HCT116 (cell line): ENCODE data around the gene GARIN3. TPM values are rescaled to one million over a fixed set of nuclear protein-coding genes. Genes with fewer than 3 reads are reported as not detected.
"Not testable (repeated sequence)": the region's sequence is repeated elsewhere in the genome, so short reads cannot be mapped to it uniquely, and the experiment has no call there.

Experiments used
- ATAC-seq: fragments of 200-7000 bp; cut with Tn5 transposase; 2 replicates; pipeline ENCODE4 v1.9.1; 2020; ENCODE audit warnings: mild to moderate bottlenecking, moderate library complexity
- BruUV-seq: library from RNA; stranded (reverse); fragments of 400-500 nt; replicated peaks from 2 replicates; lab custom pipeline; 2021; lab: Mats Ljungman, UMichigan
- CTCF ChIA-PET: fragments of 300-600 bp; sonication (Branson Sonifier 250); formaldehyde crosslinking; loops from one replicate; lab custom pipeline; 2021; ENCODE audit warnings: antibody characterized with exemption; lab: Charles Lee
- POLR2A ChIA-PET: fragments of 300-600, 350-600 bp; sonication (Branson Sonifier 250); formaldehyde crosslinking; loops from one replicate; lab custom pipeline; 2021; ENCODE audit warnings: antibody characterized with exemption; lab: Charles Lee
- RAD21 ChIA-PET, 2 experiments: fragments of 300-600 bp; sonication (Branson Sonifier 250); formaldehyde crosslinking; loops; one replicate each; lab custom pipeline; 2023; ENCODE audit warnings: low total read pairs in 2 of 2; ENCODE audit not compliant: uncharacterized antibody in 2 of 2, unreplicated experiment in 2 of 2, low non-redundant PET in 1 of 2; lab: Charles Lee
- DNase-seq: peaks from one replicate; pipeline ENCODE4 v3.0.0-alpha.2; 2010; ENCODE audit warnings: low read depth, low spot score
- H2AFZ ChIP-seq: fragments of 200-600 bp; shearing (Covaris generic), sonication (generic); 2 replicates; pipeline ENCODE4 v1.6.1; 2017; ENCODE audit warnings: low read depth, mixed run types, mixed read lengths, antibody characterized with exemption, low read length; ENCODE audit not compliant: poor library complexity, severe bottlenecking
- H3K27ac ChIP-seq: 2 replicates; pipeline ENCODE4 v1.5.1; 2012; ENCODE audit warnings: low read depth, low read length
- H3K27me3 ChIP-seq: fragments of 200-600 bp; sonication (generic); 2 replicates; pipeline ENCODE4 v1.6.1; 2016; ENCODE audit warnings: mixed run types, low read length, mixed read lengths; ENCODE audit not compliant: insufficient read depth
- H3K36me3 ChIP-seq, 2 experiments: fragments of 200-500 bp in 1 of 2; fragments of 200-600 bp in 1 of 2; sonication (Bioruptor generic) in 1 of 2; sonication (generic) in 1 of 2; 2 replicates each; pipeline versions ENCODE4 v1.5.1 to v1.6.1; 2014 to 2016; ENCODE audit warnings: low read length in 2 of 2, inconsistent platforms in 1 of 2, mixed read lengths in 1 of 2, mixed run types in 1 of 2; ENCODE audit not compliant: insufficient read depth in 2 of 2, control insufficient read depth in 1 of 2
- H3K4me1 ChIP-seq, 2 experiments: fragments of 200-600 bp in 1 of 2; sonication (generic) in 1 of 2; 2 replicates each; pipeline versions ENCODE4 v1.5.1 to v1.6.1; 2012 to 2017; ENCODE audit warnings: low read length in 2 of 2, inconsistent platforms in 1 of 2, mild to moderate bottlenecking in 1 of 2, mixed read lengths in 1 of 2, mixed run types in 1 of 2, moderate library complexity in 1 of 2; ENCODE audit not compliant: insufficient read depth in 2 of 2, control insufficient read depth in 1 of 2
- H3K4me2 ChIP-seq: fragments of 200-600 bp; sonication (generic); 2 replicates; pipeline ENCODE4 v1.6.1; 2017; ENCODE audit warnings: mixed run types, low read length, mixed read lengths
- H3K4me3 ChIP-seq, 2 experiments: fragments of 200-600 bp in 1 of 2; sonication (generic) in 1 of 2; replicated peaks in 1 of 2; 2 replicates each; pipeline ENCODE4 v1.5.1; 2011 to 2016; ENCODE audit warnings: low read length in 2 of 2, control low read depth in 1 of 2, low read depth in 1 of 2, mild to moderate bottlenecking in 1 of 2, mixed read lengths in 1 of 2, mixed run types in 1 of 2
- H3K79me2 ChIP-seq: fragments of 200-600 bp; sonication (generic); 2 replicates; pipeline ENCODE4 v1.6.1; 2017; ENCODE audit warnings: mild to moderate bottlenecking, mixed run types, low read length, moderate library complexity, mixed read lengths; ENCODE audit not compliant: insufficient read depth
- H3K9ac ChIP-seq: fragments of 200-600 bp; sonication (generic); 2 replicates; pipeline ENCODE4 v1.6.1; 2016; ENCODE audit warnings: low read length, mixed read lengths
- H3K9me2 ChIP-seq: fragments of 200-600 bp; sonication (generic), shearing (Covaris generic); 2 replicates; pipeline ENCODE4 v1.6.1; 2017; ENCODE audit warnings: mixed run types, mild to moderate bottlenecking, moderate library complexity; ENCODE audit not compliant: insufficient read depth
- H3K9me3 ChIP-seq, 2 experiments: fragments of 200-500 bp in 1 of 2; fragments of 200-600 bp in 1 of 2; sonication (Bioruptor generic) in 1 of 2; sonication (generic) in 1 of 2; 2 replicates each; pipeline ENCODE4 v1.6.1; 2014 to 2017; ENCODE audit warnings: low read length in 2 of 2, mixed read lengths in 2 of 2, inconsistent platforms in 1 of 2, low read depth in 1 of 2, mild to moderate bottlenecking in 1 of 2, mixed run types in 1 of 2, moderate library complexity in 1 of 2; ENCODE audit not compliant: control insufficient read depth in 1 of 2, insufficient read depth in 1 of 2
- H4K20me1 ChIP-seq: fragments of 200-600 bp; sonication (generic), shearing (Covaris generic); 2 replicates; pipeline ENCODE4 v1.6.1; 2017; ENCODE audit warnings: mixed run types, mild to moderate bottlenecking, moderate library complexity; ENCODE audit not compliant: insufficient read depth
- EZH2phosphoT487 ChIP-seq: fragments of 200-600 bp; IDR thresholded peaks from 2 replicates; pipeline ENCODE4 v1.6.1; 2018; ENCODE audit warnings: antibody characterized with exemption, borderline replicate concordance
- SP1 ChIP-seq: IDR thresholded peaks from 2 replicates; pipeline ENCODE4 v1.6.1; 2012; ENCODE audit warnings: low read depth
- TCF7L2 ChIP-seq: IDR thresholded peaks from 2 replicates; pipeline ENCODE4 v1.7.0; 2011; ENCODE audit warnings: borderline replicate concordance, inconsistent platforms; ENCODE audit not compliant: insufficient read depth, insufficient read length; ENCODE audit errors: extremely low read depth
- intact Hi-C: fragments of 100-400 bp; cut with micrococcal nuclease; formaldehyde crosslinking; loops from 2 replicates; pipeline ENCODE4 v1.10.0; 2022
- total RNA-seq: library from RNA; stranded (reverse); gene quantifications from one replicate; pipeline ENCODE4 v1.2.1, GENCODE V29; 2021; ENCODE audit not compliant: unreplicated experiment
- TF ChIP-seq, protein P1 (sequence below): IDR thresholded peaks from 2 replicates; pipeline ENCODE4 v1.6.1; 2012
- TF ChIP-seq, protein P2 (sequence below): IDR thresholded peaks from 2 replicates; pipeline ENCODE4 v1.6.1; 2012; ENCODE audit warnings: low read depth

Gene GARIN3
- total RNA-seq, 1 experiment from 2014 or later, result not detected

DNA sequence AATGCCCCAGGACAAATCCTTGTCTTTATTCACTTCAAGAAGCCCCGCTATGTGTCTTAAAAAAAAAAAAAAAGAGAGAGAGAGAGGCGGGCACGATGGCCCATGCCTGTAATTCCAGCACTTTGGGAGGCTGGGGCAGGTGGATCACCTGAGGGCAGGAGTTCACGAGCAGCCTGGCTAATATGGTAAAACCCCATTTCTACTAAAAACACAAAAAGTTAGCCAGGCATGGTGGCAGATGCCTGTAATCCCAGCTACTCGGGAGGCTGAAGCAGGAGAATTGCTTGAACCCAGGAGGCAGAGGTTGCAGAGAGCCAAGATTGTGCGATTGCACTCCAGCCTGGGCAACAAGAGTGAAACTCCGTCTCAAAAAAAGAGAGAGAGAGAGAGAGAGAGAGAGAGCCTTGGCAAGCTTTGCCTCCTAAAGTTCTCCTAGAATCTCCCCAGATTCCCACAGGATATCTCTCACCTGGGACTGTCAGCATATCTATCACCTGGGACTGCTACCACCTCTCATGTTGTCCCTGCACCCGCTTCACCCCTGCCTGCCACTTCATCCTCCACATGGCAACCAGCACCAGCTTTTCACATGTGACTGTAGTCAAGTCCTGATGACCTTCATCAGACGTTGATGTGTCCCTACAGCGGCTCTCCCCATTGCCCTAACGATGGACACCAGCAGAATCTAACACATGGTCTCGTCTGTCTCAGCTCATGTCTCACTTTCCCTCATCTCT is 20.4 kb upstream of the GARIN3 start:
- ChIA-PET POLR2A (no interaction called here), CTCF (no interaction called here), RAD21 (no interaction called here)
- Histone ChIP-seq H3K79me2 (no peaks in the 10 kb centered on the region), H3K9me3 (no peaks in the 10 kb centered on the region), H3K4me2 (no peak overlapping the region), H3K36me3 (no peaks in the 10 kb centered on the region), H3K4me1 (no peaks in the 10 kb centered on the region), H3K27me3 (peaks cover 40% of the 10 kb centered on the region), H3K27ac (no peak overlapping the region), H3K4me3 (no peak overlapping the region), H2AFZ (no peak overlapping the region), H3K9me2 (no peaks in the 10 kb centered on the region), H3K9ac (no peak overlapping the region), H4K20me1 (no peaks in the 10 kb centered on the region)
- no peak for TF ChIP-seq SP1
- no peak for TF ChIP-seq TCF7L2
- TF ChIP-seq, protein P1, sequence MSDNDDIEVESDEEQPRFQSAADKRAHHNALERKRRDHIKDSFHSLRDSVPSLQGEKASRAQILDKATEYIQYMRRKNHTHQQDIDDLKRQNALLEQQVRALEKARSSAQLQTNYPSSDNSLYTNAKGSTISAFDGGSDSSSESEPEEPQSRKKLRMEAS, result no peak
- TF ChIP-seq, protein P2, sequence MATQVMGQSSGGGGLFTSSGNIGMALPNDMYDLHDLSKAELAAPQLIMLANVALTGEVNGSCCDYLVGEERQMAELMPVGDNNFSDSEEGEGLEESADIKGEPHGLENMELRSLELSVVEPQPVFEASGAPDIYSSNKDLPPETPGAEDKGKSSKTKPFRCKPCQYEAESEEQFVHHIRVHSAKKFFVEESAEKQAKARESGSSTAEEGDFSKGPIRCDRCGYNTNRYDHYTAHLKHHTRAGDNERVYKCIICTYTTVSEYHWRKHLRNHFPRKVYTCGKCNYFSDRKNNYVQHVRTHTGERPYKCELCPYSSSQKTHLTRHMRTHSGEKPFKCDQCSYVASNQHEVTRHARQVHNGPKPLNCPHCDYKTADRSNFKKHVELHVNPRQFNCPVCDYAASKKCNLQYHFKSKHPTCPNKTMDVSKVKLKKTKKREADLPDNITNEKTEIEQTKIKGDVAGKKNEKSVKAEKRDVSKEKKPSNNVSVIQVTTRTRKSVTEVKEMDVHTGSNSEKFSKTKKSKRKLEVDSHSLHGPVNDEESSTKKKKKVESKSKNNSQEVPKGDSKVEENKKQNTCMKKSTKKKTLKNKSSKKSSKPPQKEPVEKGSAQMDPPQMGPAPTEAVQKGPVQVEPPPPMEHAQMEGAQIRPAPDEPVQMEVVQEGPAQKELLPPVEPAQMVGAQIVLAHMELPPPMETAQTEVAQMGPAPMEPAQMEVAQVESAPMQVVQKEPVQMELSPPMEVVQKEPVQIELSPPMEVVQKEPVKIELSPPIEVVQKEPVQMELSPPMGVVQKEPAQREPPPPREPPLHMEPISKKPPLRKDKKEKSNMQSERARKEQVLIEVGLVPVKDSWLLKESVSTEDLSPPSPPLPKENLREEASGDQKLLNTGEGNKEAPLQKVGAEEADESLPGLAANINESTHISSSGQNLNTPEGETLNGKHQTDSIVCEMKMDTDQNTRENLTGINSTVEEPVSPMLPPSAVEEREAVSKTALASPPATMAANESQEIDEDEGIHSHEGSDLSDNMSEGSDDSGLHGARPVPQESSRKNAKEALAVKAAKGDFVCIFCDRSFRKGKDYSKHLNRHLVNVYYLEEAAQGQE, result no peak
- no peak for TF ChIP-seq EZH2phosphoT487
- DNase-seq, result no peak
- no TSS peak for BruUV-seq
- intact Hi-C loops, result no loop called here
- ATAC-seq, result no peak

DNA sequence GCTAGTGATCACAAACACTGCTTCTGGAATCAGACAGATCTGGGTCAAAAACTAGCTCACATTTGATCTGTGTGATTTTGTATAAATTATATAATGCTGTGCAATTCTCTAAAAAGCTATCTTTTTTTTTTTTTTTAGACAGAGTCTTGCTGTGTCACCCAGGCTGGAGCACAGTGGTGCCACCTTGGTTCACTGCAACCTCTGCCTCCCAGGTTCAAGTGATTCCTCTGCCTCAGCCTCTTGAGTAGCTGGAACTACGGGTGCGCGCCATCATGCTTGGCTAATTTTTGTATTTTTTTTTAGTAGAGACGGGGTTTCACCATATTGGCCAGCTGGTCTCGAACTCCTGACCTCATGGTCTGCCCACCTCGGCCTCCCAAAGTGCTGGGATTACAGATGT is 19.1 kb upstream of the GARIN3 start:
- CTCF ChIA-PET, ATAC-seq, H3K79me2 ChIP-seq, H3K36me3 ChIP-seq, POLR2A ChIA-PET, H3K9me2 ChIP-seq, H3K27ac ChIP-seq, BruUV-seq, H3K9me3 ChIP-seq, DNase-seq, H3K4me1 ChIP-seq, H4K20me1 ChIP-seq, RAD21 ChIA-PET, intact Hi-C loops, H3K9ac ChIP-seq, H3K4me3 ChIP-seq, H3K4me2 ChIP-seq, H2AFZ ChIP-seq: not testable (repeated sequence)
- peaks cover 47% of the 10 kb centered on the region for H3K27me3 ChIP-seq
